ENCODE measurements around the gene SOX6.
"Not testable (repeated sequence)": the region's sequence is repeated elsewhere in the genome, so short reads cannot be mapped to it uniquely, and the experiment has no call there.

SOX6 gene

GRCh38 chr11:16157327-16157726, 199.0 kb downstream of the SOX6 start:
- no peak for DNase-seq (ENCODE audit: extremely low read depth in 1 of 2, low read depth in 1 of 2)

- DNase-seq (ENCODE audit: extremely low read depth in 1 of 2, low read depth in 1 of 2), result no peak
Observed at GRCh38 chr11:16155448-16155847, 200.9 kb downstream of the SOX6 start.

GRCh38 chr11:16154715-16155396, 201.5 kb downstream of the SOX6 start:
- DNase-seq (ENCODE audit: extremely low read depth in 1 of 2, low read depth in 1 of 2), result no peak

GRCh38 chr11:16153951-16154350, 202.4 kb downstream of the SOX6 start:
- DNase-seq (ENCODE audit: extremely low read depth in 1 of 2, low read depth in 1 of 2), result no peak

- no peak for DNase-seq (ENCODE audit: extremely low read depth in 1 of 2, low read depth in 1 of 2)
Observed at GRCh38 chr11:16151138-16151537, 205.2 kb downstream of the SOX6 start.

GRCh38 chr11:16149476-16149875, 206.9 kb downstream of the SOX6 start:
- DNase-seq (ENCODE audit: extremely low read depth in 1 of 2, low read depth in 1 of 2), result no peak

GRCh38 chr11:16148301-16148931, 207.9 kb downstream of the SOX6 start:
- no peak for DNase-seq (ENCODE audit: extremely low read depth in 1 of 2, low read depth in 1 of 2)

GRCh38 chr11:16146980-16147379, 209.4 kb downstream of the SOX6 start:
- not testable (repeated sequence) for DNase-seq (ENCODE audit: extremely low read depth in 1 of 2, low read depth in 1 of 2)

- not testable (repeated sequence) for DNase-seq (ENCODE audit: extremely low read depth in 1 of 2, low read depth in 1 of 2)
Observed at GRCh38 chr11:16141614-16142013, 214.7 kb downstream of the SOX6 start.

- DNase-seq (ENCODE audit: extremely low read depth in 1 of 2, low read depth in 1 of 2), result not testable (repeated sequence)
Observed at GRCh38 chr11:16141162-16141561, 215.2 kb downstream of the SOX6 start.

- no peak for DNase-seq (ENCODE audit: extremely low read depth in 1 of 2, low read depth in 1 of 2)
Observed at GRCh38 chr11:16136792-16137390, 219.5 kb downstream of the SOX6 start.

- no peak for DNase-seq (ENCODE audit: extremely low read depth in 1 of 2, low read depth in 1 of 2)
Observed at GRCh38 chr11:16133867-16134266, 222.5 kb downstream of the SOX6 start.

GRCh38 chr11:16127732-16128131, 228.6 kb downstream of the SOX6 start:
- no peak for DNase-seq (ENCODE audit: extremely low read depth in 1 of 2, low read depth in 1 of 2)

- DNase-seq (ENCODE audit: extremely low read depth in 1 of 2, low read depth in 1 of 2), result no peak
Observed at GRCh38 chr11:16126362-16126761, 230.0 kb downstream of the SOX6 start.

GRCh38 chr11:16125796-16126195, 230.6 kb downstream of the SOX6 start:
- no peak for DNase-seq (ENCODE audit: extremely low read depth in 1 of 2, low read depth in 1 of 2)

- no peak for DNase-seq (ENCODE audit: extremely low read depth in 1 of 2, low read depth in 1 of 2)
Observed at GRCh38 chr11:16124390-16124789, 232.0 kb downstream of the SOX6 start.

- DNase-seq (ENCODE audit: extremely low read depth in 1 of 2, low read depth in 1 of 2), result no peak
Observed at GRCh38 chr11:16121853-16122252, 234.5 kb downstream of the SOX6 start.

- DNase-seq (ENCODE audit: extremely low read depth in 1 of 2, low read depth in 1 of 2), result no peak
Observed at GRCh38 chr11:16120008-16120407, 236.3 kb downstream of the SOX6 start.

GRCh38 chr11:16117989-16118756, 238.2 kb downstream of the SOX6 start:
- DNase-seq (ENCODE audit: extremely low read depth in 1 of 2, low read depth in 1 of 2), result no peak

- no peak for DNase-seq (ENCODE audit: extremely low read depth in 1 of 2, low read depth in 1 of 2)
Observed at GRCh38 chr11:16114978-16115871, 241.1 kb downstream of the SOX6 start.
